ENCODE measurements around the gene PRDX3. TPM values are rescaled to one million over a fixed set of nuclear protein-coding genes. Genes with fewer than 3 reads are reported as not detected.
"Not testable (repeated sequence)": the region's sequence is repeated elsewhere in the genome, so short reads cannot be mapped to it uniquely, and the experiment has no call there.

Gene PRDX3
- polyA plus RNA-seq, 2 of the 4 experiments (the other 2 are of a cell fraction) = 432 to 673 TPM

GRCh38 chr10:119190353-119190752 lies 11.7 kb upstream of the PRDX3 start (continued):
- TF ChIP-seq ZNF302 (CRISPR knock-in tag; IDR thresholded peaks at IDR 0.05) (no peak), JUNB (IDR thresholded peaks at IDR 0.05) (peak; percentile 44), MAFK (IDR thresholded peaks at IDR 0.05; ENCODE audit: partially characterized antibody) (peak; percentile 32)
- TF ChIP-seq, protein P1, sequence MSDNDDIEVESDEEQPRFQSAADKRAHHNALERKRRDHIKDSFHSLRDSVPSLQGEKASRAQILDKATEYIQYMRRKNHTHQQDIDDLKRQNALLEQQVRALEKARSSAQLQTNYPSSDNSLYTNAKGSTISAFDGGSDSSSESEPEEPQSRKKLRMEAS (IDR thresholded peaks at IDR 0.05) = peak; percentile 61; the same call in 1 of the 2 replicates

GRCh38 chr10:119189811-119190282 lies 11.2 kb upstream of the PRDX3 start:
- Histone ChIP-seq H3K4me1 (peaks cover 17% of the 10 kb centered on the region), H3K9me3 (no peaks in the 10 kb centered on the region), H3K27ac (peak overlapping the region; percentile 46 to 76), H3K4me2 (peak overlapping the region; percentile 36), H3K4me3 (no peak overlapping the region)
- ATAC-seq (peak; percentile 14 to 52; a peak in 4 of 6 replicates), DNase-seq (ENCODE audit: low read depth in 1 of 2, low spot score in 1 of 2) (no peak), FAIRE-seq (no peak)
- CTCF ChIA-PET = interaction anchor here (0.6 to 3.3 kb wide), 14 partner anchors 9 to 354 kb away, joined by 3 to 39 read pairs (median 4); partner anchors contain the start of genes GRK5 and RGS10
- TF ChIP-seq RARB (CRISPR knock-in tag; IDR thresholded peaks at IDR 0.05) = no peak
- TF ChIP-seq BCL3 (IDR thresholded peaks at IDR 0.05) = no peak
- TF ChIP-seq FOXS1 (CRISPR knock-in tag; IDR thresholded peaks at IDR 0.05) = no peak
- 75% methylated on average over 3 of the region's 3 CpGs for WGBS (ENCODE audit: missing lambda C conversion rate)
- POLR2A ChIA-PET = interaction anchor here (1.3 kb wide), 3 partner anchors 64 to 160 kb away, joined by 3 to 7 read pairs (median 4); partner anchors contain the start of gene NANOS1

- Histone ChIP-seq H3K27ac (no peak overlapping the region), H3K4me2 (no peak overlapping the region), H3K4me3 (no peak overlapping the region), H3K9me3 (no peaks in the 10 kb centered on the region), H3K4me1 (peaks cover 7% of the 10 kb centered on the region; the same call in 2 of the 3 replicates)
- ATAC-seq (0 out of 6 replicates have a peak, but pooled peaks have one; percentile 20 to 62), DNase-seq (ENCODE audit: low read depth in 1 of 2, low spot score in 1 of 2) (no peak), FAIRE-seq (no peak)
- 87% methylated on average over 9 of the region's 9 CpGs for WGBS (ENCODE audit: missing lambda C conversion rate)
- ChIA-PET POLR2A (no interaction called here), CTCF (interaction anchor here (0.5 to 1.7 kb wide), 3 partner anchors 15 to 742 kb away, joined by 3 to 6 read pairs (median 3); no protein-coding TSS in a partner anchor)
- no peak for TF ChIP-seq HOXB13 (CRISPR knock-in tag; IDR thresholded peaks at IDR 0.05; ENCODE audit: low read depth)
- TF ChIP-seq GATA3 (IDR thresholded peaks at IDR 0.05; ENCODE audit: borderline replicate concordance) = no peak
- no peak for TF ChIP-seq NFE2L2 (conservative IDR thresholded peaks at IDR 0.05; ENCODE audit: low read length)
- TF ChIP-seq MAFK (IDR thresholded peaks at IDR 0.05; ENCODE audit: partially characterized antibody) = no peak
- TF ChIP-seq ZSCAN20 (CRISPR knock-in tag; IDR thresholded peaks at IDR 0.05) = no peak
- no peak for TF ChIP-seq ATOH8 (CRISPR knock-in tag; IDR thresholded peaks at IDR 0.05; ENCODE audit: low read depth)
- TF ChIP-seq EP300 (IDR thresholded peaks at IDR 0.05) = no peak
- TF ChIP-seq PHF8 (IDR thresholded peaks at IDR 0.05; ENCODE audit: borderline replicate concordance, low read depth) = no peak
Measured at GRCh38 chr10:119183664-119184412, 5.2 kb upstream of the PRDX3 start.

GRCh38 chr10:119180850-119181400 lies 2.3 kb upstream of the PRDX3 start:
- CTCF ChIA-PET = interaction anchor here (0.7 to 2.2 kb wide), 7 partner anchors 9 to 1885 kb away, joined by 3 to 8 read pairs (median 4); partner anchors contain the start of gene GRK5
- ATAC-seq; H3K4me3 ChIP-seq; FAIRE-seq; POLR2A ChIA-PET; H3K27ac ChIP-seq; H3K9me3 ChIP-seq; DNase-seq (ENCODE audit: low read depth in 1 of 2, low spot score in 1 of 2); H3K4me2 ChIP-seq: not testable (repeated sequence)
- peaks cover 20% of the 10 kb centered on the region; the same call in 2 of the 3 replicates for H3K4me1 ChIP-seq
- WGBS (ENCODE audit: missing lambda C conversion rate) = 93% methylated on average over 7 of the region's 7 CpGs

Data from A549 (cell line).